Vagina (tissue), 2 donors: Measurements from ENCODE around the gene AKR1B15. TPM values are rescaled to one million over a fixed set of nuclear protein-coding genes. Genes with fewer than 3 reads are reported as not detected.

Experiments
- DNase-seq, 2 donors: peaks; one replicate each; pipeline ENCODE4 v3.0.0-alpha.2; 2017; ENCODE audit errors: extremely low spot score in 2 of 2
- H3K27ac ChIP-seq: fragments of 200-600 bp; sonication (generic); one replicate; pipeline ENCODE4 v1.5.1; 2019
- H3K27me3 ChIP-seq: fragments of 200-600 bp; sonication (generic); one replicate; pipeline ENCODE4 v1.5.1; 2019
- H3K36me3 ChIP-seq, 2 donors: fragments of 200-600 bp; sonication (generic); one replicate each; pipeline ENCODE4 v1.5.1; 2017 to 2019
- H3K4me1 ChIP-seq: fragments of 200-600 bp; sonication (generic); one replicate; pipeline ENCODE4 v1.5.1; 2019
- H3K4me3 ChIP-seq, 2 donors: fragments of 200-600 bp; sonication (generic); 1 replicate in 1 of 2; 2 replicates in 1 of 2; pipeline ENCODE4 v1.5.1; 2016 to 2019
- H3K9me3 ChIP-seq: fragments of 200-600 bp; sonication (generic); one replicate; pipeline ENCODE4 v1.5.1; 2019
- CTCF ChIP-seq, 3 experiments: fragments of 450-650 bp in 2 of 3; fragments of 200-600 bp in 1 of 3; sonication (generic) in 1 of 3; IDR thresholded peaks; one replicate each; pipeline ENCODE4 v1.5.1; 2017 to 2019; ENCODE audit warnings: antibody characterized with exemption in 3 of 3, mild to moderate bottlenecking in 2 of 3, moderate library complexity in 2 of 3
- POLR2A ChIP-seq, 2 donors: fragments of 450-650 bp; IDR thresholded peaks; one replicate each; pipeline ENCODE4 v1.6.1; 2017; ENCODE audit warnings: antibody characterized with exemption in 2 of 2, mild to moderate bottlenecking in 2 of 2, moderate library complexity in 2 of 2
- POLR2AphosphoS5 ChIP-seq, 2 donors: sonication (generic); formaldehyde crosslinking; IDR thresholded peaks; one replicate each; pipeline ENCODE4 v1.9.0; 2017; ENCODE audit warnings: antibody characterized with exemption in 2 of 2, mild to moderate bottlenecking in 2 of 2, low read depth in 1 of 2; ENCODE audit not compliant: insufficient read depth in 1 of 2
- intact Hi-C: fragments of 100-400 bp; cut with DNase I; formaldehyde crosslinking; loops from one replicate; pipeline ENCODE4 v1.15.1; 2023
- total RNA-seq: library from RNA; depleted of rRNA; stranded (reverse); fragments of >200 nt; gene quantifications from one replicate; pipeline ENCODE4 v1.2.3, GENCODE V29; 2016

AKR1B15 gene
- total RNA-seq, 1 donor from 2014 or later, result 11.5 TPM

GRCh38 chr7:134527979-134528371, 20.9 kb upstream of the AKR1B15 start:
- no peaks in the 10 kb centered on the region for H3K36me3 ChIP-seq
- H3K9me3 ChIP-seq, result no peaks in the 10 kb centered on the region
- peaks cover 24% of the 10 kb centered on the region for H3K4me1 ChIP-seq
- DNase-seq, result no peak
- TF ChIP-seq CTCF (IDR thresholded peaks at IDR 0.05) (no peak), POLR2AphosphoS5 (IDR thresholded peaks at IDR 0.05; ENCODE audit: insufficient read depth in 1 of 2, low read depth in 1 of 2) (no peak), POLR2A (IDR thresholded peaks at IDR 0.05) (no peak)
- intact Hi-C loops, result no loop called here
- H3K4me3 ChIP-seq, result peak overlapping the region; percentile 11 to 42
- no peaks in the 10 kb centered on the region for H3K27me3 ChIP-seq
- H3K27ac ChIP-seq, result peak overlapping the region; percentile 44

DNA sequence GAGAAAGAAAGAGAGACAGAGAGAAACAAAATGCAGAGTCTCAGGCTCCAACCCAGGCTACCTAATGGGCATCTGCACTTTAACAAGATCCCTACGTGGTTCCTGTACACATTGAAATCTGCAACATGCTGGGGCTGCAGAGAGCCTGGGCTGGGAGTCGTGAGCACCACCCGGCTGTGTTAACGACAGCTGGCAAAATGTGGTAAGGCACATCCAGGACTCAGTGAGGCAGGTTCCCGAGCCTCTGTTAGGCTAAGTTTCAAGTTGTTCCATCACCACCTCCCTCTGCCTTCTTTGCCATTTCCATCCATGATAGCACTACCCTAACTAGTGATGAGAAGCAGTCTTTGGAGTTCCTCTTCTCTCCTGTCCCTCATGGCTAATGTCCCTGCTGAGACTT, 20.2 kb upstream of the AKR1B15 start:
- Histone ChIP-seq H3K4me3 (peak overlapping the region in 1 of 2 donors; percentile 42), H3K27ac (no peak overlapping the region), H3K27me3 (no peaks in the 10 kb centered on the region), H3K9me3 (no peaks in the 10 kb centered on the region), H3K4me1 (peaks cover 24% of the 10 kb centered on the region), H3K36me3 (no peaks in the 10 kb centered on the region)
- DNase-seq, result no peak
- intact Hi-C loops, result no loop called here
- TF ChIP-seq CTCF (IDR thresholded peaks at IDR 0.05) (no peak), POLR2AphosphoS5 (IDR thresholded peaks at IDR 0.05; ENCODE audit: insufficient read depth in 1 of 2, low read depth in 1 of 2) (no peak), POLR2A (IDR thresholded peaks at IDR 0.05) (no peak)

- Histone ChIP-seq H3K36me3 (no peaks in the 10 kb centered on the region), H3K27ac (no peak overlapping the region), H3K9me3 (no peaks in the 10 kb centered on the region), H3K27me3 (no peaks in the 10 kb centered on the region), H3K4me1 (peaks cover 24% of the 10 kb centered on the region), H3K4me3 (no peak overlapping the region)
- DNase-seq, result no peak
- TF ChIP-seq CTCF (IDR thresholded peaks at IDR 0.05) (no peak), POLR2AphosphoS5 (IDR thresholded peaks at IDR 0.05; ENCODE audit: insufficient read depth in 1 of 2, low read depth in 1 of 2) (no peak), POLR2A (IDR thresholded peaks at IDR 0.05) (no peak)
- intact Hi-C loops, result no loop called here
Observed at GRCh38 chr7:134530460-134530859, 18.4 kb upstream of the AKR1B15 start.

DNA sequence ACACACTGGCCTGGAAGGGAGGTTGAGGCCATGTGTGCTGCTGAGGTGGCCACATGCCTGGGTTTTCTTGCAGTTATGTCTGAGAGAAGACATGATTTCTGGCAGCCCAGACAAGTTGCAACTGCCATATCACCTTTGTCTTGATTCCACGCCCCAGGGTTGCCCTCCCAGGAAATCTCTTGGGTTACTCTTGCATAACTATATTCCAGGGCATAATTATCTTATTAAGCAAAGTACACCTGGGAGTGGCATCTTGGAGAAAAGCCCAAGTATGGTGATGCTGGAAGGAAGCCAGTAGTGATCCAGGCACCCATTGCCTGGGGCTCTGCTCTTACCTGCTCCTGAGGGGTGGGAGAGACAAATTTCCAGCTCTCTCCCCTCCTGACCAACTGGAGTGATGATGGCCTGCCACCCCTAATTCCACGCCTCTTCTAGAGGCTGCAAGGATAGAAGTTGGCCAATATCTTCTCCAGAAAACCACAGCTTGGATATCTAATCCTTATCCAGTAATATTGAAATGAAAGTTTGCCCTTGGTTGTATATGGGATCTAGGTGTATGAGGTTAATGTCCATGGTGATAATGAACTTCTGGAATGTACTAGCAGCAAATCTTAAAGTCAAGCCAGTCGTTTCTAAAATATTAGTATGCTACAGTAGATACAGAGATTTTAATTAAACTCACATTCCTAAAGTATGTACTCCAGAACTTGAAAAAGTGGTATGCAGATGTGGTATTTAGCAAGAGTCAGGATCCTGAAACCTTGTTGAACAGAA, 16.5 kb upstream of the AKR1B15 start:
- Histone ChIP-seq H3K36me3 (no peaks in the 10 kb centered on the region), H3K4me3 (no peak overlapping the region), H3K4me1 (peaks cover 19% of the 10 kb centered on the region), H3K27me3 (no peaks in the 10 kb centered on the region), H3K9me3 (no peaks in the 10 kb centered on the region), H3K27ac (no peak overlapping the region)
- intact Hi-C loops, result no loop called here
- DNase-seq, result no peak
- TF ChIP-seq POLR2AphosphoS5 (IDR thresholded peaks at IDR 0.05; ENCODE audit: insufficient read depth in 1 of 2, low read depth in 1 of 2) (no peak), POLR2A (IDR thresholded peaks at IDR 0.05) (no peak), CTCF (IDR thresholded peaks at IDR 0.05) (no peak)

DNA sequence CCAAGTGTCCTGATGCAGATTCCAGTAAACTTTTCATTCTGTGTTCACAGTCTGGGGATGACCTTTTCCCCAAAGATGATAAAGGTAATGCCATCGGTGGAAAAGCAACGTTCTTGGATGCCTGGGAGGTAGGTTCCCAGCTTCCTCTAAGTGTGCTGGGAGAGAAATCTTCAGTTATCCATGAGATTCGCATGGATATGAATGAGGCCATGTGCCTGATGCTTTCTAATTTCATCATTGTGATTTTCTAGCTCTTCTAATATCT, 16.0 kb upstream of the AKR1B15 start:
- H3K27me3 ChIP-seq, result no peaks in the 10 kb centered on the region
- H3K9me3 ChIP-seq, result no peaks in the 10 kb centered on the region
- DNase-seq, result no peak
- intact Hi-C loops, result no loop called here
- H3K4me1 ChIP-seq, result peaks cover 14% of the 10 kb centered on the region
- no peak overlapping the region for H3K27ac ChIP-seq
- TF ChIP-seq POLR2A (IDR thresholded peaks at IDR 0.05) (no peak), POLR2AphosphoS5 (IDR thresholded peaks at IDR 0.05; ENCODE audit: insufficient read depth in 1 of 2, low read depth in 1 of 2) (no peak), CTCF (IDR thresholded peaks at IDR 0.05) (no peak)
- no peaks in the 10 kb centered on the region for H3K36me3 ChIP-seq
- no peak overlapping the region for H3K4me3 ChIP-seq
